HG02571 (cell line): ENCODE results near the gene PEX11A.

Experiments used
- ATAC-seq: cut with Tn5 transposase; IDR thresholded peaks from one replicate; pipeline ENCODE4 v1.9.1; 2021; ENCODE audit warnings: mild to moderate bottlenecking, moderate library complexity; ENCODE audit not compliant: unreplicated experiment

Gene PEX11A

DNA sequence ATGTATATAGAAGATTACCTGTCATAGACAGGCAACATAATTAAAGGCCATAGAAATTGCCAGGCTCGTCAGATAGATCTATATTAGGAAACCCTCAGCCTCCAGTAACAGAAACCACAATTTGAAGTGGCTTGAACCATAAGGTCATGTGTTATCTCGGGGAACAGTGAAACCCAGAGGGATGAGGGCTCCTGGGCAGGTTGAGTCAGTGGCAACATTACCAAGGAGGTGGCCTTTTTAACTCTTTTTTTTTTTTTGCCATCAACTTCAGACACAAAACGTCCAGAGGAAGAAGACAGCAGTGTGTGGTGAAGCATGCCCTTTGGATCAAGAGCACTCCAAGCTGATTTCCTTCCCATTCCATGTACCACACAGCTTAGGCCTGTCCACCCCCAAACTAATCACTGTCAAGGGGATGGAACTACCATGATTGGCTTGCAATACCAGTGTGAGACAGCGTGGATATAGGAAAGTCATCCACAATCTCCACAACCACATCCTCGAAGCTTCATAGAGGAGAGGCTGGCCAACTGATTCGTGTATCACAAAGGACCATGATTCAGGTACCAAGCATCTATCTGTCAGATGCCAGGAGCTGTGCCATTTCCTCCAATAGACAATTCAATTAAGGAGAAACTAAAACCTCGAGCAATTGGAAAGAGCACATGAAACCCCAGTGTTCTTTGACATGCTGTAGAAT, 34.3 kb downstream of the PEX11A start:
- no peak for ATAC-seq

DNA sequence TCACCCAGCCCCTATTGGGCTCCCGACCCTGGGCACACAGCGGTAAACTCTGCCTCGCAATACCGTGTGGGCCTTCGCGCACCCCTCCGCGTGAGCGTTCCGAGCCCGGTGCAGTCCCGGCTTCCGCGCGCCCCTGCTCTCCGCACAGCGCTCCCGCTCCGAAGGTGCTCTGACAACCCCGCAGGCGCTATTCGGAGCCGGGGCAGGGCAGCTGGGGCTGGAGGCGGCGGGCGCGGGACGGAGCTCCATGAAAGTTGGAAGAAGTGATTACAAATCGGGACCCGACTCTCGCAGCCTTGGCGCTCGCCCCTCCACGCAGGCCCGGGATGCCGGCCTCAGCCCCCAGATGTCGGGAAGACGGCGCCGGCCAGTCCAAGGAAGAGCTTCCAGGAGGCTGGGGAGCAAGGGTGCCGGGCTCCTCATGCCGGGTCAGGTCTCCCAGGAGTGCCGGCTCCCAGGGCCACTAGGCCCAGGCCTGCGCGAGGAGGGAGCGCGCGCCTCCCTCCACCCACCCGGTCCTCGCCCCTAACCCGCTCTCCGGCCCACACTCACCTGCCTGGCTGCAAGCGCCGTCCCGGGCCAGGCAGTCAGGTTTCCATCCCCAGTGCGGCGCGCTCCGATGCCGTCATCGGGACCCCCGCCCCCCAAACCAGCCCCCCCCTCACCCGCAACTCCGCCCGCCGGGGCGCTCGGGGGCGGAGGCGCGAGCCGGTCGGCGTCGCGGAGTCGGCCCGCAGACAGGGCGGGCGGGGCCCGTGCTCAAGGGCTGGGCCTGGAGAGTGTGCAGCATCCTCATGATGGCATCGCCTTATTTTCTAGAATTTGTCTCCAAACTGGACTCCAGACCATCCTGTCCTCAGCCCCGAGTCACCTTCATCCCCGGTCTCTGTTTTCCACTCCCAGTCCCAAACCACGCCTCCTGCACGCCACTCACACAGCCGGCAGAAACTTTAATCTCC, 35.4 kb downstream of the PEX11A start, which contains the start of gene KIF7:
Gene KIF7 (minus strand): TSS at position 621 of the 959 bp plus-strand sequence. CDS start 2,537 bp downstream, outside the sequence.
- ATAC-seq, result no peak

DNA sequence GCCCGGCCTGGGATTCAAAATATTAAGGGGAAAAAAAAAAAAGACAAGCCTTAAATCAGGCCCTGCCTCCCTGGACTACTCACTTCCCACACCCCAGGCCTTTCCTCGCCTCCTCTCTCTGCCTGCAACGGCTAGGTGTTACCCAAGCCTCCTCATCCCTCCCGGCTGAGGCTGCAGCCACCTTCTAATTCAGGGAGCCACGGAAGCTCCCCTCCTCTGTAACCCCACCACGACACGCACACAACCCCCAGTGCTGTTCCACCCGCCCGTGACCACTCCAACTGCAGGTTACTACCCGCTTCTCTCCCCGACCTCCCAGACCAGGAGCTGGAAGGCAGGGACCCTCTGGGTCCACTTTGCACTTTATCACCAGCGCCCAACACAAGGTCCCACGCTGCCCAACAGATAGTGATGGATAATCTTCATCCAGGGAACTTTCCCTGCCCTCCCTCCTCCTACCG, 36.2 kb downstream of the PEX11A start:
- no peak for ATAC-seq

DNA sequence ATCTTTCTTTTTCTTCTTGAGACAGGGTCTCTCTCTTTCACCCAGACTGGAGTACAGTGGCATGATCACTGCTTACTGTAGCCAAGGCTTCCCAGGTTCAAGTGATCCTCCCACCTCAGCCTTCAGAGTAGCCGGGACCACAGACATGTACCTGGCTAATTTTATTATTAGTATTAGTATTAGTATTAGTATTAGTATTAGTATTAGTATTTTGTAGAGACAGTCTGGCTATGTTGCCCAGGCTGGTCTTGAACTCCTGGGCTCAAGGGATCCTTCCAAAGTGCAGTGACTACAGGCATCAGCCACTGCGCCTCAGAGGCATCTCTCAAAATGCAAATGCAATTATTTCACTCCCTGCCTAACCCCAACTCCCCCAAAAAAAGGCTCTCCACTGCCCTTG, 37.0 kb downstream of the PEX11A start:
- ATAC-seq, result no peak

DNA sequence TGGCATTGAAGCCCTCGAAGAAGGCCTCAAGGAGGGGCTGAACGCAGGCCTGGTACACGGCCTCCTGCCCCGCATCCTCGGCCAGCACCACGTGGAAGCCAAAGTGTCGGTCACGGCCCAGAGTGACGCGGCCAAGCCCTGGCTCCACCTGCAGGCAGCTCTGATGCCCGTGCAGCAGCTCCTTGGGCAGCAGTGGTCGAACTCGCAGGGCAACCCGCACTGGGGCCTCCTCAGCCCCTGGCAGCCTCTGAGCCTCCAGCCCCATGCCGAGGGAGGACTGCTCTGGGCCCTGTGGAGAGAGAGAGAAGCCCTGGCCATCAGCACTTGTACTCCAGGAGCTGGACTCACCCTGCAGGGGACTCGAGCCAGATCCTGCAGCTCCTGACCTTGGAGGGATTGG, 37.9 kb downstream of the PEX11A start:
- no peak for ATAC-seq

DNA sequence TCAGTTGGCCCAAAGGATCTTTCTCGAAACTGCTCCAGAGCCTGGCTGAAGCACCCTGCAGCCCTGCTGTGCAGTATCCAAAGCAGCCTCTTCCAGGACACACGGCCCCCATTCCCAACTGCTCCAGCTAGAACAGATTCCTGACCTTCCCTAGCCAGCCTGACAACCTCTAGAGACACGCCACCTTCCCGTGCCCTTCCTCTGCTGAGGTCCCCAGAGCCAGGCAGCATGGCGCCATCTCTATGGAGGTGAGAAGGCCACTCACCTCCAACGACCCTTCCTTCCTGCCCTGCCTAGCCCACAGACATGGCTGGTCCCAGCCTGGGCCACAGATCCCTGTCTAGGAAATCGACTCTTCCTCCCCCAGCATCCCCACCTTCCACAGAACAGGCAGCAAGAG, 38.4 kb downstream of the PEX11A start:
- no peak for ATAC-seq

DNA sequence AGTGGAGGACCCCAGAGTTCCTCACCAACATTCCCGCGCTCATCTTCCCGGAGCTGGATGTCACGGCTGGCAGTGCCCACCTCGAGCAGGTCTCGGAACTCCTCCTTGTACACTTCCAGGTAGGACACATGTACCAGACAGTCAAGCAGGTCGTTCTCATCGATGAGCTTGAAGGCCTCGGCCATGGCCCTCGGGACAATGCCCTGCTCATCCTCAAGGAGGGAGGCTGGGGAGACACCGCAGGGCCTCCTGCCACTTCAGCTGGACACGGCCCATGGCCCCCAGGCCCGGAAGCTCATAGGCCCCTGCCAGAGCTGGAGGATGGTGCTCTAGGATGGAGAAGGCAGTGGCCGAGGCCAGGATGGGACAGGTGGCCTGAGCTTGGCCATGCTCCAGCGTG, 40.8 kb downstream of the PEX11A start:
- ATAC-seq, result no peak

DNA sequence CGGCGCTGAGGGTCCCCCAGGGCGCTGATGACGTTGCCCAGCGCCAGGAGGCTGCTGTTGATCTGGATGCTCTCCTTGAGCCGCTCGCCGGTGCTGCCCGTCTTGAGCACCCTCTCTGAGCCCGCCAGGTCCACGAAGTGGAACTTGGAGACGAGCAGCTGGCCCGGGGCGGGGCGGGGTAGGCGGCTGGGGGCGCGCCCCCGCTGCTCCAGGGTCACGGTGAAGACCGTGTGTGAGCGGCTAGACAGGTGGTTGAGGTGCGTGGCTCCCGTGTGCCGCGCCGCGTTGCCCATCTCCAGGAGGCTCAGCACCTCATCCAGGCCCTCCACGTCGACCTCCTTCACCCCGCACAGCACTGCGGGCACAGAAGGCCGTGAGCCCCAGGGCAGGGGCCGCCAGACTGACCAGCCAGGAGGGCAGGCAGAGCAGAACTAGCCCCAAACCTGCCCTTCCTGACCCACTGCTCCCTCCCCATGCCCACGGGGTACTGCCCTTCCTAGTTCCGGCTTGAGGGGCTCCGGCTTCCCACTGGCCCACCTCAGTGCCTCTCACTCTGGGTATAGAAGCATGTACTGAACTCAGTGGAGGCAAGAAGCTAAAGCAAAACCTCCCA, 41.4 kb downstream of the PEX11A start:
- no peak for ATAC-seq

DNA sequence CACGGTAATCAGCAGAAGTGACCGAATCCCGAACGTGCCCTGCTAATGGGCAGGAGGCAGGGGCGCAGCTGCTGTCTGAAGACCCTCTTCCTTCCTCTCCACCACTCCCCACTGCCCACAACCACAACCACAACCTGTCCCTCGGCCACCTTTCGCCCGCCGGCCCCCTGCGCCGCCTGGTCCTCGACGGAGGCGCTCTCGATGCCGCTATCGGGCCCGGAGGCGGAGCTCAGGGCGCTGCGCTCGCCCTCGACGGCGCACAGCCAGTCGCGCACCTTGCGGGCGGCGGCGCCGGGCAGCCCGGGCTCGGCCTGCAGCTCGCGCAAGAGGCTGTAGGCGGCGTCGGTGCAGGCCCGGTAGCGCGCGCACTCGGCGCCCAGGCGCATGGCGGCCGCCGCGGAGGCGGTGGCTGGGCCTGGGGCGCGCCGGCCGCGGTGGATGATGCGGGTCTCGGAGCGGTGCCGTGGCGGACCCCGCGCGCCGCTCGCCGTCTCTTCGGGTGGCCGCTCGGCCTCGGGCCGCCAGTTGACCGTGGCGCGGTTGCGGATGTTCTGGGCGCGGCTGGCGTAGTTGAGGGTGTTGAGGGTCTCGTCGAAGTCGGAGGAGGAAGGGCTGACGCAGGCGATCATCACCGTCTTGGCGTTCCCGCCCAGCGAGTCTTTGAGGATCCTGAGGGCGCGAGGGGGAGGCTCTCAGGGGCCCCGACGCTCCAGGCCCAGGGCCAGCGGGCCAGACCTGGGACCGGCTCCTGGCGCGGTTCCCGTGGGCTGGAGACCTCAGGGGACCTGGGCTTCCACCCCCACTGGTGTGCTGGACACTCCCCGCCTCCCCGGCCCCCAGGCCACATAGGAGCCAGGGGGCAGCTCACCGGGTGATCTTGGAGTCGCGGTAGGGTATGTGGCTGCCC, 42.2 kb downstream of the PEX11A start:
- ATAC-seq, result no peak

DNA sequence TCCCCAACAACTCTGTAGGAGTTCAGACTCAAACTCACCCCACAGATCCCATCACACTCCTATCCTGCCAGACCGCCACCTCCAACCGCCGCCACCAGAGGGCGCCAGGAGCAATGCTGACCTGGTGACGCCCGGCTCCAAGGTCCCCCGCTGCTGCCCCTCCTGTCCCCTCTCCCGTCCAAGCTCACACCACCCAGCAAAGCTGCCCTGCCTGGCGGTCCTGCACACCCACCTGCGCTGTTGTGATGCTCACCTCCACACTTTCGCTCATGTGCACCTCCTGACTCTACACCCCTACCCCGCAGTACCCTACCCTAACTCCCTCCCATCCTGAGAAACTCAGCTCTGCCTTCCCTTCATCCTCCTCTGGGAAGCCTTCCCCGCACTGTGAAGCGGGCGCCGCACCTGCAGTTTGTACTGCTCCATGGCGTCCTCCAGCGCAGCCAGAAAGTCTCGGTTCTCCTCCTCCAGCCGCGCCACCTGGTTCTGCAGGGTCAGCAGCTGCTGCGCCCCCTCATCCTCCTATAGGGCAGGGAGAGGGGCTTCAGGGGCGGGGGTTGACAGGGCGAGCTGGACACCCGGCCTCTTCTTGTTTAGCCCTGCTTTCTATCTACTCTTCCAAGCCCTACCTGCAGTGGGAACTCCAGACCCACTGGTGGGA, 43.2 kb downstream of the PEX11A start:
- ATAC-seq, result no peak

DNA sequence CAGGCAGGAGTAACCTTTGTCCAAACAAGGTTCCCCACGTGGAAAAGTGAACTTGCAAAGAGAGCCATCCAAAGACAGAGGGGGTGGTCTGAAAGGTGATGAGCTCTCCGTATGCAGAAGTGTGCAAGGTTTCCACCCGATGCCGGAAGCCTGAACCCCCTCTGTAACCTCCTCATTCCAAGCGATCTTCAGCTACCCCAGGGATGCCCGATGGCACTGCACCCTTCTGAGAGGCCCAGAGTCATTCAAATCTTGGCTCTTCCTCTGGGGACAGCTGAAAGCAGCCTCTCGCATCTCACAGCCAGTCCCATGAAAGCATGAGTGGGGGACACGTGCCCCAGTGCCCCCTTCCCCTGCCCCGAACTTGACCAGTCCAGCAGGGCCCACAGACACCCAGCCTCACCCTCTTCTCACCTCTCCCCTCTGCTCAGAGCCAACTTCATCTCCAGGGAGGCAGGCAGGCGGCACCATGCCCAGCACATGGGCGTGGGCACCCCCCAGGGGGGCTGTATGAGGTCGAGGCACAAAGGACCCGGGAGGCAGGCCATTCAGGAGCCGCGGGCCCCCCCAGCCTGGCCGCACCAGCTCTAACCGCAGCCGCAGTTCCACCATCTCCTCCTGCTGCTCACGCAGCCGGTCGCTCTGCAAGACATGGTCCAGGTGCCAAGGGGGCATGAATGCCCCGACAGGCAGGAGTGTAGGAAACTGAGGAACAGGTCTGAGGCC, 44.0 kb downstream of the PEX11A start:
- ATAC-seq, result no peak

DNA sequence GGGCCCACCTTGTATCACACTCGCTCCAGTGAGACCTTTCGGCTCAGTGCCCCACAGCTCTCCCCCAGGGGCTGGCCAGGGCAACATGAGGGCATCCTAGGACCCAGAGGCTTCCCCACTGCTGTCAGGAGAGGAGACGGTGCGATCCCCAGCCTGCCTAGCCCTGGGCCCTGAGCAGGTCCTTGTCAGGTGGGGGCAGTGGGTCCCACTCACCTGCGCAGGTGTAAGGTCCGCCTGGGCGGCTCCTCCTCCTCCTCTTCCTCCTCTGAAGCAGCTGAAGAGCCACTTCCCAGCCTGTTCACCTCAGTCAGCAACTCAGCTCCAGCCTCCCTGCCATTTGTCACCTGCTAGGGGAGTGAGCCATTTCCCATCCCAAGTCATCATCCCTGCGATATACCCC, 44.9 kb downstream of the PEX11A start:
- no peak for ATAC-seq

DNA sequence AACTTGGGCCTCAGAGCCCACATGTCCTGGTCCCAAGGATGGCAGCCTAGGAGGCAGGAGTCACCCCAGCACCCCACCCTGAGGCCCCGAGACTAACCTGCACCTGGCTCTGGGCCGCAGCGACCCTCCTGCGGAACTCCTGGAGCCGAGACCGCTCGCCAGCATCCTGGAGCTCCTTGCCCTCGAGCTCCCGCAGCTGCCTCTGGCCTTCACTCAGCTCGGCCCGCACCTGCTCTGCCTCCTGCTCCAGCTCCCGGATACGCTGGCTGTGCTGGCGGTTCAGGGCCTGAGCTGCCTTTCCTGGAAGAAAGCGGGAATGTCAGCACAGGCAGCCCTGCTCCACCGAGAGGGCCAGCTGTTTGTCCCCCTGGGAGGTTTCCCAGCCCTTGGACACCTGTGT, 48.4 kb downstream of the PEX11A start:
- no peak for ATAC-seq

DNA sequence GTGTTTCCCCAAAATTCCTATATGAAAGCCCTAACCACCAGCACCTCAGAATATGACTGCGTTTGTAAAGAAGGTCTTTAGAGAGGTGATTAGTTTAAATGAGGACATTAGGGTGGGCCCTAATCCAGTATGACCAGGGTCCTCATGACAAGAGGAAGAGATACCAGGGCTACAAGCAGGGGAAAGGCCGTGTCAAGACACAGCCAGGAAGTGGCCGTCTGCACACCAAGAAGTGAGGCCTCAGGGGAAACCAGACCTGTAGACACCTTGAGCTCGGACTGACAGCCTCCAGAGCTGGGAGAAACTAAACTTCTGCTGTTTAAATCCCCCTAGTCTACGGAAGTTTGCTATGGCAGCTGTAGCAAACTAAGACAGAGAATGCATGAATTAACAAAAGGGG, 49.5 kb downstream of the PEX11A start:
- no peak for ATAC-seq

DNA sequence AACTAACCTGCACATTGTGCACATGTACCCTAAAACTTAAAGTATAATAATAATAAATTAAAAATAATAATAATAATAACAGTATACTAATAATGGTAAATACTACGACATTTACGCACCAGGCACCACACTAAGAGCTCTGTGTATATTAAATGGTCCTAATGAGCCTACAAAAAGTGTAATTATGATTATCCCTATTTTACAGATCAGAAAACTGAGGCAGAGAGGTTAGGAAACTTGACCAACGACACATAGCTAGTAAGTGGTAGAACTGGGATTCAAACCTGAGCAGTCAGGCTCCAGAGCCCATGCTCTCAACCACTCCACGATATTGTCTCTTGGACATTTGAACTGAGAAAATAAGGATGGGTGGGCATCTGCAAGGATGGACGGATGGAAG, 50.3 kb downstream of the PEX11A start:
- ATAC-seq, result no peak

DNA sequence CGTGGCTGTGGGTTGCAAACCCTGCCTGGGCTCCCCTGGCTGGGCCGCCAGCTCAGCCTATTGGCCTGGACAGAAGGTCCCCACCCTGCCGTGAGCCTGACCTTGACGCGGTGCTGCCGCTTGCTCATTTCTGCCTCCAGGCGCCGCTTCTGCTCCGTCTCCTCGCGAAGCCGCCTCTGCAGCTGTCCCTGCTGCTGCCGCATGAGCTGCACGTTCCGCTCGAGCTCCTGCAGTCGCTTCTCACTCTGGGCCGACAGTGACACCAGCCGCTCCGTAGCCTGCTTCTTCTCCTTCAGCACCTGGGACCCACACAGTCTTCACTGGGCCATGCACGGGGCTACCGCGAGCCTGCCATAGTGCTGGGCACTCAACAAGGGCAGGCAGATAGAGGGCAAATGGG, 57.0 kb downstream of the PEX11A start:
- ATAC-seq, result no peak

DNA sequence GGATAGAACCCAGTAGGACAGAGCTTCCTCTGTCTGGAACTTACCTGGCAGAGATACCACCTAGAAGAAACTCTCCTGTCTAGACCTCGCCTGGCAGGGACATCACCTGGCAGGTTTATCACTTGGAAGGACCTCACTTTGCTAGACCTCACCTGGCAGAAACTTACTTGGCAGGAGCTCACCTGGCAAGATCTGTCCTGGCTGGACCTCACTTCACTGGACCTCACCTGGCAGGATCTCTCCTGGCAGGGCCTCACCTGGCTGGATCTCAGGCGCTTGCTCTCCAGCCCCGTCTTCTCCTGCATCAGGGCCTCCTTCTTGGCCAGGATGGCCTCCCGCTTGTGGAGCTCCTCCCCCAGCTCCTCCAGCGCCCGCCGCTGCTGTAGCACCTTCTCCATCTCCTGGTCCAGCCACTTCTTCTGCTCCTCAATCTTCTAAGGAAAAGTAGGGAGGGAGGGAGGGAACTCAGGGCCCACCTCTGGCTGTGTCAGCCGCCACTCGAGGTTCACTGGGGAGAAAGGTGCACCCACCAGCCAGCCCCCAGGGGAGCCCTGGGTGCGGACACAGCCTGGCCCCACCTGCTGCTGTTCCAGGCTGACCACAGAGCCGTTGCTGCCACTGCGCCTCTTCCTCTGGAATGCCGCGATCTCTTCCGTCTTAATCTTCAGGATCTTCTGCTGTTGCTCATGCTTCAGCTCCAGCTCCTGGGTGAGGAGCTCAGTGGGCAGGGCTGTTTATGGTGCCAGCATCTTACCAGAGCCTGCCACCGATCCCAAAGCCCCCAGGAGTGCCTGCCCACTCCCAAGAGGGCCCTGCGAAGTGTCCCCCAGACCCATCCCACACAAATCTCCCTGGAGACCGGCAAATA, 57.8 kb downstream of the PEX11A start:
- ATAC-seq, result no peak

DNA sequence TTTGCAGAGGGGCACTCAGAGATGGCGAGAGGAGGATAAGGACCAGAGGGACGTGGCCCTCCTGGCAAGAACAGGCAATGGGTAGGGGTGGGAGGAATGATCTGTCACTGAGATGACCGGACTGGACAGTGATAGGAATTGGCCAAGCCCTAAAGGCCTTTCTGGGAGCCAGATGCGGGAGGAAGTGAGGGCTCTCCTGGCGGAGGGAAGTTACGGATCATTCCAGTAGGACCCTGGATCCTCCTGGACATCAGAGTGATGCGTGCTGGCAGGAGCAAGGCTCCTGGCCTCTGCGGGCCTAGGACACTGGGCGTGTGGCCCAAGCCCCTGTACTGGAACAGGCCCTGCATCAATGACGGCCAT, 58.7 kb downstream of the PEX11A start:
- no peak for ATAC-seq
